ENCODE measurements around the gene GPC6.

- TF ChIP-seq CTCF (IDR thresholded peaks at IDR 0.05; ENCODE audit: insufficient read depth, low read length): no peak
- TF ChIP-seq POLR2AphosphoS5 (IDR thresholded peaks at IDR 0.05; ENCODE audit: low read depth): no peak
Measured at GRCh38 chr13:94411747-94412146, 1185.1 kb downstream of the GPC6 start.

Data from HL-60 (cell line).